ENCODE data around the gene BICC1.

- TF ChIP-seq CTCF (IDR thresholded peaks at IDR 0.05) (no peak), POLR2A (IDR thresholded peaks at IDR 0.05) (no peak)
Observed at GRCh38 chr10:58555170-58555929, 42.7 kb downstream of the BICC1 start.

Measured in thyroid gland (tissue), 4 donors.